ENCODE measurements around the gene RASGRF2. TPM values are rescaled to one million over a fixed set of nuclear protein-coding genes. Genes with fewer than 3 reads are reported as not detected.

The RASGRF2 gene
- total RNA-seq, 4 donors from 2014 or later, result 13.0 to 45.9 (median 20.0) TPM

- ATAC-seq (ENCODE audit: low FRiP score), result no peak
- TF ChIP-seq CTCF (IDR thresholded peaks at IDR 0.05), result no peak
- DNase-seq (ENCODE audit: low spot score), result no peak
Measured at GRCh38 chr5:81216152-81216551, 256.0 kb downstream of the RASGRF2 start.

GRCh38 chr5:81219389-81219788 lies 259.2 kb downstream of the RASGRF2 start:
- no peak for TF ChIP-seq CTCF (IDR thresholded peaks at IDR 0.05)
- ATAC-seq (ENCODE audit: low FRiP score) (no peak), DNase-seq (ENCODE audit: low spot score) (no peak)

- ATAC-seq (ENCODE audit: low FRiP score) (no peak), DNase-seq (ENCODE audit: low spot score) (no peak)
- TF ChIP-seq CTCF (IDR thresholded peaks at IDR 0.05), result no peak
Measured at GRCh38 chr5:81222285-81222684, 262.1 kb downstream of the RASGRF2 start.

GRCh38 chr5:81225463-81225862 lies 265.3 kb downstream of the RASGRF2 start:
- DNase-seq (ENCODE audit: low spot score), result no peak
- no peak for ATAC-seq (ENCODE audit: low FRiP score)
- no peak for TF ChIP-seq CTCF (IDR thresholded peaks at IDR 0.05)

- no peak for DNase-seq (ENCODE audit: low spot score)
- TF ChIP-seq CTCF (IDR thresholded peaks at IDR 0.05), result no peak
- ATAC-seq (ENCODE audit: low FRiP score), result no peak
Measured at GRCh38 chr5:81226286-81226685, 266.1 kb downstream of the RASGRF2 start.

- ATAC-seq (ENCODE audit: low FRiP score) (no peak), DNase-seq (ENCODE audit: low spot score) (no peak)
- TF ChIP-seq CTCF (IDR thresholded peaks at IDR 0.05), result no peak
Measured at GRCh38 chr5:81226949-81227348, 266.8 kb downstream of the RASGRF2 start.

- DNase-seq (ENCODE audit: low spot score), result no peak
- ATAC-seq (ENCODE audit: low FRiP score), result no peak
- no peak for TF ChIP-seq CTCF (IDR thresholded peaks at IDR 0.05)
Measured at GRCh38 chr5:81228084-81228483, 267.9 kb downstream of the RASGRF2 start.

Measured in omental fat pad (tissue), 4 donors.